GM19395 (cell line): Measurements from ENCODE around the gene FUS.
"Not testable (repeated sequence)": the region's sequence is repeated elsewhere in the genome, so short reads cannot be mapped to it uniquely, and the experiment has no call there.

ENCODE experiments used
- ATAC-seq: cut with Tn5 transposase; IDR thresholded peaks from one replicate; pipeline ENCODE4 v1.9.1; 2021; ENCODE audit warnings: mild to moderate bottlenecking, moderate library complexity; ENCODE audit not compliant: unreplicated experiment

Gene FUS

GRCh38 chr16:31143011-31143693 lies 36.8 kb upstream of the FUS start:
- ATAC-seq, result no peak

DNA sequence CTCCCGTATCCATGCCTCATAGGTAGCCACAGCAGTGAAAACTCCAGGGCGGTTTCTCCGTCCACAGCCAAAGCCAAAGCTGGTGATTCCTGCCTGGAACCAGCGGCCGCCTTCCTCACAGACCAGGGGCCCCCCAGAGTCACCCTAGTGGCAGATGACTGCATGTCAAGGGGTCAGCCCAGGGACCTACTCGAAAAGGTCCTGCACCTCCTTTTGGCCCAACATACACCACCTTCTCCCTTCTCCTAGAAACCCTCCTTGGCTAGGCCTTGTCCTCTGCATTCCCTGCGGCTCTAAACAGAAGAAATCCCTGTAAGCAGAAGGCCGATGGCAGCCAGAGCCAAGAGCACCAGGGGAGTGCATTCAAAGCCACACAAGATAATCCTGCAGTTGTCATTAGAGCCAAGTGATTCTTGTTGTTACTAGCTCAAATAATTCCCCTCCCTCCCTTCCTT lies 36.2 kb upstream of the FUS start:
- ATAC-seq, result no peak

DNA sequence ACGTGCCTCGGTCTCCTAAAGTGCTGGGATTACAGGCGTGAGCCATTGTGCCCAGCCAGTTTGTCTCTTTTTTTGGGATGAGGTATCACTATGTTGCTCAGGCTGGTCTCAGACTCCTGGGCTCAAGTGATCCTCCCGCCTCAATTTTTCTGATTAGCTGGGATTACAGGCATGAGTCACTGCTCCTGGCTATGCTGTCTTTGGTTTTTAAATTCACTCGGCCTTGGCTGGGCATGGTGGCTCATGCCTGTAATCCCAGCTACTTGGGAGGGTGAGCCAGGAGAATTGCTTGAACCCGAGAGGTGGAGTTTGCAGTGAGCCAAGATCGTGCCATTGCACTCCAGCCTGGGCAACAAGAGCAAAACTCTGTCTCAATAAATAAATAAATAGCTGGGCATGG lies 35.5 kb upstream of the FUS start:
- not testable (repeated sequence) for ATAC-seq

- no peak for ATAC-seq
Measured at GRCh38 chr16:31145398-31145990, 34.4 kb upstream of the FUS start.

DNA sequence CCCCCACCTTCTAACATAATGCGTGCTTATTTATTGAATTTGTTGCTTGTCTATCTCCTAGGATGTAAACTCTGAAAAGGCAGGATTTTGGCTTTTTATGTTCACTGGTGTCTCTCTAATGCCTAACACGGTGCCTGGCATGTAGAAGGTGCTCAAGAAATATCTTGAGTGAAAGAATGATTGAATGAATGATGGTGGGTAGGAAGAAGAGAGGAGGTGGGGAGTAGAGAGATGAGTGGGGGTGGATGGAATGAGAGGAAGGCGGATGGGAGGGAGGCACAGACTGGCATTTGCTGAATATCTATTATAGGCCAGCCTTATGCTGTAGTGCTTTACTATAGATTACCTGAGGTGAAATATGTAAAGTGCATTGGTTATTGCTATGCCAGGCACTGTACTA lies 32.4 kb upstream of the FUS start:
- no peak for ATAC-seq

GRCh38 chr16:31148281-31148728 lies 31.6 kb upstream of the FUS start:
- ATAC-seq, result no peak

GRCh38 chr16:31148896-31149295 lies 31.0 kb upstream of the FUS start:
- no peak for ATAC-seq

GRCh38 chr16:31149332-31149731 lies 30.6 kb upstream of the FUS start:
- ATAC-seq, result no peak

GRCh38 chr16:31149894-31150890 lies 29.7 kb upstream of the FUS start, which contains the start of gene PRSS36:
Gene PRSS36, minus strand, starts transcription at chr16:31150066. Its CDS starts 31 bp downstream, at chr16:31150035.
- ATAC-seq, result no peak

DNA sequence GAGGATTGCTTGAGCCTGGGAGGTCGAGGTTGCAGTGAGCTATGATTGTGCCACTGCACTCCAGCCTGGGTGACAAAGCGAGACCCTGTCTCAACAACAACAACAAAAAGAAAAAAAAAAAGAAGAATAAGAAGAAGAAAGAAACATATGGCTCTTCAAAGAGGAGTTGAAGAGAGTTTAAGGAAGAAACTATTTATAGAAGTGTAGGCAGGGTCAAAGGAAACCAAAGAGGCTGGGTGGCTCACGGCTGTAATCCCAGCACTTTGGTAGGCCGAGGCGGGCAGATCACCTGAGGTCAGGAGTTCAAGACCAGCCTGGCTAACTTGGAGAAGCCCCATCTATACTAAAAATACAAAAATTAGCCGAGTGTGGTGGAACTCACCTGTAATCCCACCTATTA lies 29.0 kb upstream of the FUS start:
- not testable (repeated sequence) for ATAC-seq

- ATAC-seq, result no peak
Measured at GRCh38 chr16:31157136-31157535, 22.8 kb upstream of the FUS start.

DNA sequence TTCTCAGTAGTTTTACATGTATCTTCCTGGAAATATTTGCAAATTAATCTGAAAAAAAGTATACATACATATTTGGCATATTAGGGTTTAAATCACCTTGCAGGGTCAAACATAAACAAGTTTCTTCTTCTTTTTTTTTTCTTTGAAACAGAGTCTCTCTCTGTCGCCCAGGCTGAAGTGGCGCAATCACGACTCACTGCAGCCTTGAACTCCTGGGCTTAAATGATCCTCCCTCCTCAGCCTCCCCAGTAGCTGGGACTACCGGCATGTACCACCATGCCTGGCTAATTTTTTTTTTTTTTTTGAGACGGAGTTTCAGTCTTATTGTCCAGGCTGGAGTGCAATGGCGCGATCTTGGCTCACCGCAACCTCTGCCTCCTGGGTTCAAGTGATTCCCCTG lies 12.6 kb upstream of the FUS start:
- ATAC-seq, result no peak

DNA sequence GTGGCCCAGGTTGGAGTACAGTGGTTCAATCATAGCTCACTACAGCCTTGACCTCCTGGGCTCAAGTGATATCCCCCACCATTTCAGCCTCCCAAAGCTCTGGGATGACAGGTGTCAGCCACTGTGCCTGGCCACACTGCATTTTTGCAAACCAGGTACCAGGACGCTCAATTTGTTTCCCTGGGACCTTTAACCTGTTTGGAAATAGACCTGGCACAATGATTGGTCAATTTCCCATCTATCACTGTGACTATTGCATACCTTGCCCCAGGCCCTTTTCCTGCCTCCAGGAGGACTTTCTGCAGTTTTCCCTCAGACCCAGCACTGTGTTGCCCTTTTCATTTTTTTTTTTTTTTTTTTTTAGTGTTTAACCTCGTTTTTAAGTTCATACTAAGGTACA lies 11.1 kb upstream of the FUS start:
- no peak for ATAC-seq

DNA sequence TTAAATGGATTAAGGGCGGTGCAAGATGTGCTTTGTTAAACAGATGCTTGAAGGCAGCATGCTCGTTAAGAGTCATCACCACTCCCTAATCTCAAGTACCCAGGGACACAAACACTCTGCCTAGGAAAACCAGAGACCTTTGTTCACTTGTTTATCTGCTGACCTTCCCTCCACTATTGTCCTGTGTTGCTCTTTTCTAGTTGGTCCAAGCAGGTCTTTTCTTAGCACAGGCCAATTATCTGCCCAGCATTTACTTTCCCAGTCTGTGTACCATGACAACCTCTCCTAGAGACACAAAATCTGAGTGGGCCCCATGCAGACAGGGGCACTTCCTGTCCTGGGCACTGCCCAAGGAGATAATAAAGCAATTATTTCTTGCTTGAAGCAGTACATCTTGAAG lies 9.9 kb upstream of the FUS start:
- not testable (repeated sequence) for ATAC-seq

- no peak for ATAC-seq
Measured at GRCh38 chr16:31177136-31177535, 2.8 kb upstream of the FUS start.

- ATAC-seq, result peak; percentile 6
Measured at GRCh38 chr16:31179219-31179746, 656 bp upstream of the FUS start.

- no peak for ATAC-seq
Measured at GRCh38 chr16:31181102-31181830, 1.3 kb downstream of the FUS start.

DNA sequence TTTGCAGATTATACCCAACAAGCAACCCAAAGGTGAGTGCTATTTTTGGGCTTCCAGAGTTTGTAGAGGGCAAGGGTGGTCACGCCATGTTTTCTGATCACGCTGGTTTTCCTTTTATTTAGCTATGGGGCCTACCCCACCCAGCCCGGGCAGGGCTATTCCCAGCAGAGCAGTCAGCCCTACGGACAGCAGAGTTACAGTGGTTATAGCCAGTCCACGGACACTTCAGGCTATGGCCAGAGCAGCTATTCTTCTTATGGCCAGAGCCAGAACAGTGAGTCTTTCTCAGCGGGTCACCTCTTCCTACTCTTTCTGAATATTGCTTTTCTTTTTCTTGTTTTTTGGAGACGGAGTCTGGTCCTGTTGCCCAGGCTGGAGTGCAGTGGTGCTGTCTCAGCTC lies 2.5 kb downstream of the FUS start:
- no peak for ATAC-seq

DNA sequence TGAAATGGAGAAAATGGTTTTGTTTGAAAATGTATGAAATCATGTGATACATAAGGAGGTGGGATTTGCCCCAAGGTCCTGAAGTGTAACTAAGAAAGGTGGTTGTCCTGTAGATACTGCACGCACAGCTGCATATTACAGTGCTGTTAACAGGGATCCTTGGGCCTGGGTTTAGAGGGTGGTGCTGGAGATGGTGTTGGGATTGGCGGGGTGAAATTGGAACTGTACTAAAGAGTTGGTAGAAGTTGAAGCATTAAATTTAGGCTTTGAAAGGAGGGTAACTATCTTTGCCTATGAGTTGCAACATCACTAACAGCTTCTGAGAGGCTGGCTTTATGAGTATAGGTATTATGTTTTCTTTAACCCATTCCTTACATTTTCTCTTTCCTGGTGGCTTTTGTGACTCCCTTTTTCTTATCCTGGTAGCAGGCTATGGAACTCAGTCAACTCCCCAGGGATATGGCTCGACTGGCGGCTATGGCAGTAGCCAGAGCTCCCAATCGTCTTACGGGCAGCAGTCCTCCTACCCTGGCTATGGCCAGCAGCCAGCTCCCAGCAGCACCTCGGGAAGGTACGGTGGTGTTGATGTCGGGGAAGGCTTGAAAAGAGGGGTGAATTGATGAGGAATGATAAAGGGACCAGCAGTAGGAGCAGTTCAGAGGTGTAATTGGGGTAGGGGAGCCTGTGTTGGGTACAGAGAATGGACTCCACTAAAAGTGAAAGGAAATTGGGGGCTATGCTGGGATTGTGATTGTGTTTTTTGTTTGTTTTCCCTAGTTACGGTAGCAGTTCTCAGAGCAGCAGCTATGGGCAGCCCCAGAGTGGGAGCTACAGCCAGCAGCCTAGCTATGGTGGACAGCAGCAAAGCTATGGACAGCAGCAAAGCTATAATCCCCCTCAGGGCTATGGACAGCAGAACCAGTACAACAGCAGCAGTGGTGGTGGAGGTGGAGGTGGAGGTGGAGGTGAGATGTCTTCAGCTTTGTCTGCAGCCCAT lies 3.8 kb downstream of the FUS start:
- no peak for ATAC-seq
